EH (cell line): ENCODE results near the gene SEPTIN2.
"Not testable (repeated sequence)": the region's sequence is repeated elsewhere in the genome, so short reads cannot be mapped to it uniquely, and the experiment has no call there.

ENCODE experiments used
- DNase-seq: peaks from one replicate; pipeline ENCODE4 v3.0.0-alpha.2; 2015; ENCODE audit warnings: low read depth

SEPTIN2 gene

GRCh38 chr2:241314226-241315092, 1.3 kb upstream of the SEPTIN2 start:
- peak; percentile 65 for DNase-seq

- peak; percentile 99 for DNase-seq
Observed at GRCh38 chr2:241315093-241315878, 439 bp upstream of the SEPTIN2 start, which contains the start of gene HDLBP. HDLBP (minus strand) TSS chr2:241315672; CDS start chr2:241266869, 48,803 bp downstream.

- DNase-seq, result no peak
Observed at GRCh38 chr2:241316825-241317224, 1.1 kb downstream of the SEPTIN2 start.

- DNase-seq, result peak; percentile 23
Observed at GRCh38 chr2:241317391-241317790, 1.7 kb downstream of the SEPTIN2 start.

GRCh38 chr2:241318830-241319229, 3.1 kb downstream of the SEPTIN2 start:
- DNase-seq, result not testable (repeated sequence)

GRCh38 chr2:241320394-241320793, 4.7 kb downstream of the SEPTIN2 start:
- DNase-seq, result no peak

GRCh38 chr2:241321033-241321432, 5.3 kb downstream of the SEPTIN2 start:
- DNase-seq, result no peak

GRCh38 chr2:241321886-241322285, 6.2 kb downstream of the SEPTIN2 start:
- DNase-seq, result no peak

- no peak for DNase-seq
Observed at GRCh38 chr2:241323778-241324177, 8.1 kb downstream of the SEPTIN2 start.

- DNase-seq, result no peak
Observed at GRCh38 chr2:241324775-241325174, 9.1 kb downstream of the SEPTIN2 start.

GRCh38 chr2:241325257-241325656, 9.5 kb downstream of the SEPTIN2 start:
- DNase-seq, result no peak

GRCh38 chr2:241329669-241330615, 14.2 kb downstream of the SEPTIN2 start:
- no peak for DNase-seq

GRCh38 chr2:241330616-241330981, 14.9 kb downstream of the SEPTIN2 start:
- DNase-seq, result no peak

- DNase-seq, result no peak
Observed at GRCh38 chr2:241334813-241335212, 19.1 kb downstream of the SEPTIN2 start.

- no peak for DNase-seq
Observed at GRCh38 chr2:241339839-241340630, 24.3 kb downstream of the SEPTIN2 start.

GRCh38 chr2:241340631-241341163, 25.0 kb downstream of the SEPTIN2 start:
- DNase-seq, result no peak

GRCh38 chr2:241344925-241345651, 29.4 kb downstream of the SEPTIN2 start:
- DNase-seq, result peak; percentile 70

GRCh38 chr2:241349941-241350340, 34.2 kb downstream of the SEPTIN2 start:
- no peak for DNase-seq

GRCh38 chr2:241350530-241350877, 34.8 kb downstream of the SEPTIN2 start:
- no peak for DNase-seq
